ENCODE data around the gene SIGLEC7.

- TF ChIP-seq CTCF (IDR thresholded peaks at IDR 0.05; ENCODE audit: insufficient read depth, low read depth, low read length), result no peak
- TF ChIP-seq EZH2 (IDR thresholded peaks at IDR 0.05; ENCODE audit: insufficient read depth, low read length), result no peak
Measured at GRCh38 chr19:51125421-51126075, 16.6 kb upstream of the SIGLEC7 start.

Data from astrocyte (in vitro differentiated cells and primary cell).